ENCODE data around the gene PAPSS2.

GRCh38 chr10:87651801-87652200 lies 7.9 kb upstream of the PAPSS2 start:
- no peak for TF ChIP-seq CTCF (IDR thresholded peaks at IDR 0.05)
- TF ChIP-seq POLR2A (IDR thresholded peaks at IDR 0.05) = no peak

Measured in lower leg skin (tissue), 3 donors.